Lung (tissue), 12 donors: ENCODE measurements around the gene CAPNS2. TPM values are rescaled to one million over a fixed set of nuclear protein-coding genes. Genes with fewer than 3 reads are reported as not detected.

Experiments used
- ATAC-seq: fragments of 200-7000 bp; cut with Tn5 transposase; one replicate; pipeline ENCODE4 v1.9.1; 2020; ENCODE audit warnings: moderate number of reproducible peaks; ENCODE audit not compliant: insufficient read depth, low FRiP score
- DNase-seq, 3 donors: peaks; one replicate each; pipeline ENCODE4 v3.0.0-alpha.2; 2013 to 2017
- H3K27ac ChIP-seq, 2 donors: one replicate each; pipeline ENCODE4 v1.5.1; 2013; ENCODE audit warnings: mild to moderate bottlenecking in 2 of 2, moderate library complexity in 2 of 2, control low read depth in 1 of 2, inconsistent platforms in 1 of 2, low read depth in 1 of 2, low read length in 1 of 2
- H3K27me3 ChIP-seq, 3 donors: one replicate each; pipeline ENCODE4 v1.5.1; 2013; ENCODE audit warnings: low read length in 2 of 3; ENCODE audit not compliant: control insufficient read depth in 3 of 3, insufficient read depth in 3 of 3
- H3K36me3 ChIP-seq, 4 donors: one replicate each; pipeline ENCODE4 v1.5.1; 2013; ENCODE audit warnings: low read length in 4 of 4, mild to moderate bottlenecking in 1 of 4, moderate library complexity in 1 of 4; ENCODE audit not compliant: control insufficient read depth in 4 of 4, insufficient read depth in 4 of 4
- H3K4me1 ChIP-seq, 5 donors: one replicate each; pipeline ENCODE4 v1.5.1; 2013; ENCODE audit warnings: low read length in 5 of 5, mild to moderate bottlenecking in 2 of 5, moderate library complexity in 1 of 5; ENCODE audit not compliant: control insufficient read depth in 5 of 5, insufficient read depth in 5 of 5
- H3K4me3 ChIP-seq: one replicate; pipeline ENCODE4 v1.5.1; 2013; ENCODE audit warnings: mild to moderate bottlenecking, control low read depth, moderate library complexity
- H3K9ac ChIP-seq, 2 donors: one replicate each; pipeline ENCODE4 v1.5.1; 2013; ENCODE audit warnings: low read length in 2 of 2, control low read depth in 1 of 2; ENCODE audit not compliant: insufficient read depth in 1 of 2
- H3K9me3 ChIP-seq, 4 donors: one replicate each; pipeline ENCODE4 v1.5.1; 2013; ENCODE audit warnings: low read length in 3 of 4, mild to moderate bottlenecking in 1 of 4, moderate library complexity in 1 of 4; ENCODE audit not compliant: control insufficient read depth in 4 of 4, insufficient read depth in 3 of 4
- WGBS, 2 donors: extraction: QIAGEN DNeasy Blood & Tissue Kit; methylation state at CpG; one replicate each; pipeline ENCODE4 v1.1.7; 2013; 5-methylcytosine and 5-hydroxymethylcytosine counted together
- polyA plus RNA-seq, 2 donors: library from polyadenylated mRNA; stranded (reverse); fragments of 200-250 nt; gene quantifications; one replicate each; pipeline ENCODE4 v1.2.1, GENCODE V29; 2013
- total RNA-seq, 2 donors: library from RNA; depleted of rRNA in 1 of 2; stranded (reverse); fragments of >200 nt in 1 of 2; gene quantifications; one replicate each; pipeline ENCODE4 v1.2.1, GENCODE V29; 2014 to 2021
- TF ChIP-seq, protein P1 (sequence below): IDR thresholded peaks from 2 replicates; pipeline ENCODE4 v1.5.1; 2012; ENCODE audit warnings: mild to moderate bottlenecking; ENCODE audit errors: control extremely low read depth, extremely low read depth
- donor health status: control.
- donor health status: control.
- donor health status: Bipolar disorder and iron deficiency.
- donor health status: healthy.
- donor health status: DM: yes; HTN: yes; CAD: no.

Gene CAPNS2
- total and polyA plus RNA-seq, 4 donors = 0.30 to 3.1 (median 0.81) TPM

DNA sequence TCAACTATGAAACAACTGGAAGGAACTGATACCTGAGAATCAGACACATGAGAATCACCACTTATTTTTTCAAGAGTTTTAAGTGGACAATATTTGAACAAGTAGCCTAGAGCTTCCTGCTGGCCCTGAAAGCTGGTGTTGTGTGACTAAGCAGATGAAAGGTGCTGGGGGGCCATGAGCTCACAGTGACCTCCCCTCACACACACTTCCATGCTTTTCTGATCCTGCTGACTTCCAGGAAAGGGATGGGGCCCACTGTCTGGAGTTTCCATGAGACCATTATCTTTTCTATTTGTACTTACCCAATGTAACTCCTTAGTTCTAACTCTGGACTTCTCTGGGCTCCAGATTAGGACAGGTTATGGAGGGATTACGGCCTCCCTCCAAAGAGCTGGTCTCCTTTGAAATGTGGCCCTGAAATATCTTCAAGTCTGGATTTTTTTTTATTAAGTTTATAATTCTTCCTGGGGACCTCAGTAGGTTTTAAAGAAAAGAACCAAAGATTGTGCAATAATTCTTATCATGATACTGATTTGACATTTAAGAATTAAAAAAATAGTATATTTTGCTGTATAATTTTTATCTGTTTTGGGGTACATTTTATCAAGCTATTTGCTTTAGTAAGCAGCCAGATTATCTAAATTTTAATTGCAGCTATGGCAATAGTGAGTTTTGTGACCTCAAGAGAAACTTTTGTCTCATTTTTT is 4.9 kb downstream of the CAPNS2 start:
- ATAC-seq = no peak
- peak in 1 of 3 donors; percentile 12 for DNase-seq
- Histone ChIP-seq H3K9me3 (no peaks in the 10 kb centered on the region), H3K36me3 (peaks cover 0 to under 1% (median 0%) of the 10 kb centered on the region in 4 donors), H3K27ac (no peak overlapping the region), H3K27me3 (no peaks in the 10 kb centered on the region), H3K9ac (no peak overlapping the region), H3K4me3 (no peak overlapping the region), H3K4me1 (peaks cover 0 to 17% (median 3%) of the 10 kb centered on the region in 5 donors)
- TF ChIP-seq, protein P1, sequence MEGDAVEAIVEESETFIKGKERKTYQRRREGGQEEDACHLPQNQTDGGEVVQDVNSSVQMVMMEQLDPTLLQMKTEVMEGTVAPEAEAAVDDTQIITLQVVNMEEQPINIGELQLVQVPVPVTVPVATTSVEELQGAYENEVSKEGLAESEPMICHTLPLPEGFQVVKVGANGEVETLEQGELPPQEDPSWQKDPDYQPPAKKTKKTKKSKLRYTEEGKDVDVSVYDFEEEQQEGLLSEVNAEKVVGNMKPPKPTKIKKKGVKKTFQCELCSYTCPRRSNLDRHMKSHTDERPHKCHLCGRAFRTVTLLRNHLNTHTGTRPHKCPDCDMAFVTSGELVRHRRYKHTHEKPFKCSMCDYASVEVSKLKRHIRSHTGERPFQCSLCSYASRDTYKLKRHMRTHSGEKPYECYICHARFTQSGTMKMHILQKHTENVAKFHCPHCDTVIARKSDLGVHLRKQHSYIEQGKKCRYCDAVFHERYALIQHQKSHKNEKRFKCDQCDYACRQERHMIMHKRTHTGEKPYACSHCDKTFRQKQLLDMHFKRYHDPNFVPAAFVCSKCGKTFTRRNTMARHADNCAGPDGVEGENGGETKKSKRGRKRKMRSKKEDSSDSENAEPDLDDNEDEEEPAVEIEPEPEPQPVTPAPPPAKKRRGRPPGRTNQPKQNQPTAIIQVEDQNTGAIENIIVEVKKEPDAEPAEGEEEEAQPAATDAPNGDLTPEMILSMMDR = no peak
- 94 to 97% methylated on average over 1 of the region's 1 CpG for WGBS, 2 donors

DNA sequence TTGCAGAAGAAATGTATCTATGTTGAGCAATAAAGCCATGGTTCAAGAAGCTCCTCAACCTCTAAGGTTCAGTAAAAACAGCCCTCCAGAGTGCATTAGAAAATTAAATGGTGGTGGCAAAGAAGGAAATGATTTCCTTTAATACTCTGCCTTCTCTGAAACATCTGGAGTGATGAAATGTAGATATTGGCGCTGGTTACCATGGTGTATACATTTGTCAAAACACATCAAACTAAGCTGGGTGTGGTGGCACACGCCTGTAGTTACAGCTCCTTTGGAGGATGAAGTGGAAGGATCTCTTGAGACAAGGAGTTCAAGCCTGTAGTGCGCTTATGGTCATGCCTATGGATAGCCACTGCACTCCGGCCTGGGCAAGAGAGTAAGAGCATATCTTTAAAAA is 6.0 kb downstream of the CAPNS2 start:
- 84 to 91% methylated on average over 4 of the region's 4 CpGs for WGBS, 2 donors
- Histone ChIP-seq H3K4me3 (no peak overlapping the region), H3K4me1 (peaks cover 0 to 14% (median 3%) of the 10 kb centered on the region in 5 donors), H3K9me3 (no peaks in the 10 kb centered on the region), H3K36me3 (peaks cover 0 to 1% (median 0%) of the 10 kb centered on the region in 4 donors), H3K9ac (no peak overlapping the region), H3K27me3 (no peaks in the 10 kb centered on the region), H3K27ac (no peak overlapping the region)
- no peak for ATAC-seq
- TF ChIP-seq, protein P1 = no peak
- DNase-seq = no peak

DNA sequence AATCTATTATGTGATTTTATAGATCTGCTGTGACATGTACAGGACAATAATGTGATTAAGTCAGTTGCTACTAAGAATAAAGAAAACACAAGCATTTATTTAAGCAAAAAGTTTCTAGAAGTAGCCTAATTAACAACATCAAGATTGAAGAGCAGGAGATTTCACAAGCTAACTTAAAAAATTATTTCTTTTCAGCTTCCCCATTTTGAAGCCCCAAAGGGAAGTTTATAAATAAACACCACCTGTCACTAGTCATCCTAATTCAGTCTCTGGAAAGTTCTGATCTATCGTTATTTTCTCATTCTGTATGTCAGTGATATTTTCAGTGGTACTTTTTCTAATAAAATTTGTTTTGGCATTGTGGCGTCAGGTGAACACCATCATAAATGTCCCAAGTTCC is 8.3 kb downstream of the CAPNS2 start:
- Histone ChIP-seq H3K9ac (no peak overlapping the region), H3K4me1 (no peaks in the 10 kb centered on the region), H3K27ac (no peak overlapping the region), H3K36me3 (peaks cover 3 to 14% (median 8%) of the 10 kb centered on the region in 4 donors), H3K27me3 (no peaks in the 10 kb centered on the region), H3K9me3 (no peaks in the 10 kb centered on the region), H3K4me3 (no peak overlapping the region)
- ATAC-seq (no peak), DNase-seq (no peak)
- 37 to 64% methylated on average over 2 of the region's 2 CpGs for WGBS, 2 donors
- TF ChIP-seq, protein P1 = no peak

DNA sequence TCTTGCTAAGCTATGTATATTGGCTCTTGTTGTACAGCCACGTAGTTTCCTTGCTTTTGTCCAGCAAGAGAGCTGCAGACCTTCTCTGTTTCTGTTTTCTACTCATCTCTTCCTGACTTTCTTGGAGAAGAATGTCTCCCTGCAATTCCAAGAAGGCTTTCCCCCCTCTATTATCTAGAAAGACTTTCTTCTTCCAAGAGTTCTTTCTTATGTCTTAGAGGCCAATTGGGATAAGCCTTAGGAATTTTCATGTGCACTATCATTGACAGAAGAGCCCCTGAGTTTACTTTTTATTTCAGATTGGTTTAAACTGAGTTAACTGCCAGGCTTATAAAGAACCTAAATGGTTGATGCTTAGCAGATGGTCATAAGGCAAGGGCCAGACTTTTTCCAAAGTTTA is 9.0 kb downstream of the CAPNS2 start:
- no peak for ATAC-seq
- Histone ChIP-seq H3K27ac (no peak overlapping the region), H3K4me1 (no peaks in the 10 kb centered on the region), H3K9me3 (no peaks in the 10 kb centered on the region), H3K27me3 (no peaks in the 10 kb centered on the region), H3K4me3 (no peak overlapping the region), H3K9ac (no peak overlapping the region), H3K36me3 (peaks cover 3 to 15% (median 8%) of the 10 kb centered on the region in 4 donors)
- 85 to 93% methylated on average over 1 of the region's 1 CpG for WGBS, 2 donors
- no peak for DNase-seq
- TF ChIP-seq, protein P1 = no peak
